Astrocyte of the hippocampus (primary cell): Measurements from ENCODE around the gene HNRNPDL.
"Not testable (repeated sequence)": the region's sequence is repeated elsewhere in the genome, so short reads cannot be mapped to it uniquely, and the experiment has no call there.

ENCODE experiments used
- DNase-seq: peaks from one replicate; pipeline ENCODE4 v3.0.0; 2011; ENCODE audit warnings: low read depth, low spot score

Gene HNRNPDL

DNA sequence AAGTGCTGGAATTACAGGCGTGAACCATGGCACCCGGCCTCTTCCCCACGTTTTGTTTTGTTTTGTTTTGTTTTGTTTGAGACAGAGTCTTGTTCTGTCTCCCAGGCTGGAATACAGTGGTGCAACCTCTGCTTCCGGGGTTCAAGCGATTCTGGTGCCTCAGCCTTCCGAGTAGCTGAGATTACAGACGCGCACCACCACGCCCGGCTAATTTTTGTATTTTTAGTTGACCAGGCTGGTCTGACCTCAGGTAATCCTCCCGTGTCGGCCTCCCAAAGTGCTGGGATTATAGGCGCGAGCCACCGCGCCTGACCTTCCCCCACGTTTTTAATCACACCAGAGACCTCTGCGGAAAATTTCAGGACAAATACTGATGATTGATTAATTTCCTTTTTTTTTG is 2.3 kb upstream of the HNRNPDL start:
- DNase-seq: no peak

- no peak for DNase-seq
These were observed 1.6 kb upstream of the HNRNPDL start for GRCh38 chr4:82431831-82432230.

DNA sequence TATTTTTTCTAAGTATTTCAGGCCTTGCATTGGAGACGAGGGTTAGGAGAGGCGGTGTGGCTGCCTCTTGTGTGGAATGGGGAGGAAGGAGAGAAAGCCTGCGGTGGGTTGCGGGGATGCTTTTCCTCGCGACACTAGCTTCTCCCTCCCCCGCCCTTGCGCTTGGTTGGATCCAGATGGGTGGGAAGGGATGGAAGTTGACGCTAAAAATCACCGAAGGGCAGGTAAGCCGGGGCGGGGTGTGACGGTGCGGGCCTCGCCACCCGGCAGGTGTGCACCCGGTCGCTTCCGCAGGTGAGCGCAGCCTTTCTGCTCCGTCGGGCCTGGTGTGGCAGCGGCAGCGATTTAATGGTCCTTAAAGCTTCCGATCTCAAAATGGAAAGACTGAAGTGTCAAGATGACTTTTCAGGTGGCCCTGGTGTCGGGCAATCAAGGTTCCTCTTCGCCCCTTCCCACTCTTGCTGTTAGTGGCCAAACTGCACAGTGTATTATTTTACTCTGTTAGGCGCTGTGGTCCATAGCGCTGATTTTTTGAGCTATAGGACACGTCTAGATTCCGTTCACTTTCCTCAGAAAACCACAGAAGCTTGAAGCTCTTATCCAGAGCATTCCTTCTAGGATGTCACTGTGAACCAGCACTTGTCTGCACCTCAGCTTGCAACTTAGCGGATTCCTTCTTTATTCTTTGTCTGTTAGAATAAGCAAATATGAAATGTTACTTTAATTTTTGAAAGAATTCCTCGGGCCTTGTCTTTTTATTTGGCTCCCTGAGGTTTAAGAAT is 893 bp upstream of the HNRNPDL start:
- DNase-seq: peak; percentile 38

DNA sequence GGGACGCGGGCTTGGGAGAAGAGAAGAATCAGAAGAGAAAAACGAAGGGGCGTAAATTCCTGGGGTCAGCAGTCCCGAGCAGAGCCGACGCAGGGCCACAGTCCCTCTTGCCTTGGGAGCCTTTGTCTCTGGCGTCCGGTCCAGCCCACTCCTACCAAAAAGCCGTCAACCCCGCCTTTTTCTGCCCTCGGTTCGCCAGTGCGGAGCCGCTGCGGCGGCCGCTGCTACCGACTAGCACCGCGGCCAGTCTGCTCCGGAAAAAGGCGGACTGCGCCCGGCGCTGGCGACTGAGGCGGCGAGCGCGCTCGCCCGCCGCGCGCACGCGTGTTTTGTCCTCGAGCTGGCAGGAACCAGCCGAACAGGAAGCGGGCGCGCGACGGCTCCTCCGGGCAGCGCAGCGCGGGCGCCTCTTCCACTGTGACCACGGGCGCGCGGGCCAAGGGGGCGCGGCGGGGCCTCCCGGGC is 502 bp downstream of the HNRNPDL start:
- no peak for DNase-seq

DNA sequence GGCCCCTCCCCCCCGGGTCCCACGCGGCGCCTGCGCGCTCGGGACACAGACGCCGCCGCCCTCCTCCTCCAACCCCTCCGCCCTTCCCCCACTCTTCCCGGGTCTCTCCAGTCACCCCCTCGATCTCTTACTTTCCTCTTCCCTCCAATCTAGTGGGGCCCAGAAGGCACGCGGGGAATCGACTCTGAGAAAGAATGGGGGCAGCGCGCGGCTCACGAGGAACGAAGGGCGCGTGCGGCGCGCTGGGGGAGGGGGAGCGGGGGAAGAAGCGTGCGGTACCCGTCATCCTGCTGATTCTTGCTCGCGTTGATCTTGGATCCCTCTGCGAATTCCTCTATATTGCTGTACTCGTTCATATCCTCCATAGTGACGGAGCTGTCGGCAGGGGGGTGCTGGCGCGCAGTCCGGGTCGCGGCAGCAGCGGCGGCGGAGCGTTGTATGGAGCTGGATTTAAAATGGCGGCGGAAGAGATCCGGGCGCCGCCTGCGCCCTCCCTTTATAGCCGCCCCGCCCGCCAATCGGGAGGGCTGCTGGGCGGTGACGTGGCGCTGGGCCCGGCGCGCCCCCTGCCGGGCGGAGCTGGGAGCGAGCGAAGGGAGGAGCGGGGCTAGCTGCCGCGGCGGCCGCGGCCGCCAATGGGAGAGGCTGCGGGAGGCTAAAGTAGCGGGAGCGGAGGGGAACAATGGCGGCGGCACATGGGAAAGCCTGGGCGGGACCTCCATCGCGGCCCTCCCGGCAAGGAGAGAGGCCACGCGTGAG is 1.1 kb downstream of the HNRNPDL start:
- DNase-seq: peak; percentile 99

GRCh38 chr4:82428526-82428968 is 1.7 kb downstream of the HNRNPDL start:
- no peak for DNase-seq

- no peak for DNase-seq
These were observed 4.8 kb downstream of the HNRNPDL start for GRCh38 chr4:82425478-82425877.

DNA sequence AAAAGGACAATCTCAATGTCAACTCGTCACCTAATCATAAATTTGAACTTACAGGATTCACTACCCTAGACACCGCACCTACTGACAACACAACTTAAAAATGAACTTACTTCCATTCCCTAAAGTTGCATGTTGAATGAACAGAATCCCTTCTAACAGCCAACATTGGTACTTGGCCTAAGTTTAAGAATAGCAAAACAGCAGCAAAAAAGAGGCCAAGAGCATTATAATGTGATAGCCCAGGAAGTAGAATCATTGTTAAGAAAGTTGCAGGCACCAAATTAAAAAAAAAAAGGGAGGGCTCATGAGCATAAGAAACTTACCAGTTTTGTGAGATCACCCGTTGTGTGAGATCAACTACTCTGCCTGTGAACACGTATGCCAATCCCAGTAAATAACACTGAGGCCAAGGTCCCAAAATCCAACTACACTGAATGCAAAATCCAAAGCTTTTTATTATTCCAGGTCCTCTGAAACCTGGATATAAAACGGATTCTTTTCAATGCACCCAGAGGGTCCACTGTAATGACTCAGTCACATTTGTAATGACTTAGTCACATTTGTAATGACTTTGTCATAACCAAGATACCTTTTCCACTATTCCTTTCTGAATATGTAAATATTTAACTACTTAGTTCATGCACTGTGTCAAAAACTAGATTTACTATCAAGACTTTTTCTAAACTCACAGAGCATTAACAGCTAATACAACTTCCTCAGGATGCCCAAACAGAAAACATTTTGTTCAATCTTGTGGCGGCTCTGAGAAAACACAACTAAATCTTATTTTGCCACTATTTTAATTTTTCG is 6.8 kb downstream of the HNRNPDL start:
- peak; percentile 42 for DNase-seq

- no peak for DNase-seq
These were observed 7.6 kb downstream of the HNRNPDL start for GRCh38 chr4:82422616-82423015.

DNA sequence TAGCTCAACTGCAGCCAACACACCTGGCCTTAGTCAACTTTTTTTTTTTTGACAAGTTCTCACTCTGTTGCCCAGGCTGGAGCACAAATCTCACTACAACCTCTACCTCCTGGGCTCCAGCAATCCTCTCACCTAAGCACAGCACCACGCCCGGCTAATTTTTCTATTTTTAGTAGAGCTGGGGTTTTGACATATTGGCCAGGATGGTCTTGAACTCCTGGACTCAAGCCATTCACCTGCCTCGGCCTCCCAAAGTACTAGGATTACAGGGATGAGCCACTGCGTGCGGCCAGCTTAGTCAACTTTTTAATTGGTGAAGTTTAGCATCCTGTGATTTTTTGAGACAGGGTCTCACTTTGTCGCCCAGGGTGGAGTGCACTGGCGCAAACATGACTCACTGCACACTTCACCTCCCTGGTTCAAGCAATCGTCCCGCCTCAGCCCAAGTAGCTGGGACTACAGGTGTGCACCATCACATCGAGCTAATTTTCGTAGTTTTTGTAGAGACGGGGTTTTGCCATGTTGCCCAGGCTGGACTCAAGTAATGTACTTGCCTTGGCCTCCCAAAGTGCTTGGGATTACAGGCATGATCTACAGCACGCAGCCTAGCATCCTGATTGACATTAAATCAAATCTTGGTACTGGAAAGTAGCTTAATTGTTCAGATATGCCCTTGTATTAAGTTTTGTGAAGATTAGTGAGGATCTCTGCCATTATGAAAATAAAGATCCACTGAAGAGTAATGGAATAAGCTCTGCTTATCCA is 8.3 kb downstream of the HNRNPDL start:
- DNase-seq: no peak

DNA sequence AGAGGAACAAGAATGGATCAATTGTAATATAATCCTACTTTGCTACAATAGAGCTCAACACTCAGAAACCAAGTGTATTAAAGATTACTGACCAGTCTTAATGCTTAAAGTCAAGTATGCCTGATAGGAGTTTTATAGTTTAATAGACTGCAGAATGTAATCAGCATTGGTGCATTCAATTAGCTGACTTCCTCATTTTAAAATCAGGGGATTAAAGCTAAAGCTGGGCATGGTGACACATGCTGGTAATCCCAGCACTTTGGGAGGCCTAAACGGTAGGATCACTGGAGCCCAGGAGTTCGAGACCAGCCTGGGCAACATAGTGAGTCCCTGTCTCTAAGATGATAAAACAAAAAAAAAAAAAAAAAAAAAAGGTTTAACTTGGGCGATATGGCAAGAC is 10.8 kb downstream of the HNRNPDL start:
- no peak for DNase-seq

- peak; percentile 46 for DNase-seq
These were observed 14.3 kb downstream of the HNRNPDL start for GRCh38 chr4:82415922-82416365.

GRCh38 chr4:82415061-82415460 is 15.2 kb downstream of the HNRNPDL start:
- DNase-seq: not testable (repeated sequence)

- no peak for DNase-seq
These were observed 26.5 kb downstream of the HNRNPDL start for GRCh38 chr4:82403725-82404124.

GRCh38 chr4:82402196-82402775 is 28.0 kb downstream of the HNRNPDL start:
- DNase-seq: no peak

DNA sequence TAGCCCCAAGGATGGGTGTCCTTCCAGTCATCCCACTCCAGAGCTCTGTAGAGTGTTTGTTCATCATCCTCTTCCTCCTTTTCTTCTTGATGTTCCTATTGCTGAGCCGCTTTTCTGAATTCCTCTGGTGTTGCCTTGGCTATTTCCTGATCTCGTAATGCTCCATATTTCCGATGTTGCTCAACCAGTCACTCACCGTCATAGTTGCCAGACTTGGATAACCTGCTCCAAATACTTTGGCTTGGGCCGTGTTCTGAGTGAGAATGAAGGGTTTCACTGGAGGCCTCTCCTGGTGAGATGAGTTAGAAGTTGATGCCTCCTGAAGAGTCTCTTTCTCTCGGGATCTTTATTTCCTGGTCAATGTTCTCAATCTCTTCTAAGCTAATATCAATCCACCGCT is 28.7 kb downstream of the HNRNPDL start:
- no peak for DNase-seq

DNA sequence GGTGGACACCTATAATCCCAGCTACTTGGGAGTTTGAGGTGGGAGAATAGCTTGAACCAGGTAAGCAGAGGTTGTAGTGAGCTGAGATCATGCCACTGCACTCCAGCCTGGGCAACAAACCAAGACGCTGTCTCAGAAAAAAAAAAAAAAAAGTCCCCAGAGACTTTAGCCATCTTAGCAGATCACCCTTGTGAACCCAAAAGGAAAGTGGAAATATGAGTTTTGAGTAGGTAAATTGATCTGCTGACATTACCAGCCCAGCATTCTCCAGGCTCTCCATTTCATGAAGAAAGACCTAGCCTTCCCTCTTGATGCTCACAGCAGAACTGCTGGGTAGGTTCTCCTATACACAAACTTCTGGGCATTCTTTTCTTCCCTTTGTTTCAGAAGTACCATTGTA is 32.0 kb downstream of the HNRNPDL start:
- no peak for DNase-seq

- no peak for DNase-seq
These were observed 32.7 kb downstream of the HNRNPDL start for GRCh38 chr4:82397527-82397926.

GRCh38 chr4:82394896-82395295 is 35.4 kb downstream of the HNRNPDL start:
- no peak for DNase-seq

GRCh38 chr4:82390061-82390460 is 40.2 kb downstream of the HNRNPDL start:
- not testable (repeated sequence) for DNase-seq

DNA sequence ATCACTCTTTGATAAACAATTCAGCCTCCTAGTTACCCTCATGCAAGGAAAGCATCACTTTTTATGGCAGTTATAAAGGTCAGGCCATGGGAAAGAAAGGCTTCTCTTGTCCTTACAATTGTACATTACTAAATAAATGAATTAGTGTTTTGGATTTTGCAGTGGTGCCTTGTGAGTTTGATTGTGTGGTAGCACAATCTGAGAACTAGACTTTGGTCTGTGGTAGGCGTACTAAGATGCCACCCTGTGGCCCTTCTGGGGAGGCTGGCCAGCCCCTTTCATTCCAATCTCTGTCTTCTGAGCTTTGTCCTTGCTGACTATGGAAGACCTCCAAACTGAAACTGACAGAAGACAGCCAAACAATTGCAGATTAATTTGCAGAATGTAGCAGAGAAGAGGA is 41.9 kb downstream of the HNRNPDL start:
- DNase-seq: no peak
